Endodermal cell (in vitro differentiated cells): Measurements from ENCODE around the gene CGN. TPM values are rescaled to one million over a fixed set of nuclear protein-coding genes. Genes with fewer than 3 reads are reported as not detected.

ENCODE experiments used
- DNase-seq: peaks from one replicate; pipeline ENCODE4 v3.0.0-alpha.2; 2017
- H3K27ac ChIP-seq: 2 replicates; pipeline ENCODE4 v1.5.1; 2013; ENCODE audit warnings: mild to moderate bottlenecking, low read depth, low read length, moderate library complexity
- H3K27me3 ChIP-seq: 2 replicates; pipeline ENCODE4 v1.6.1; 2013; ENCODE audit warnings: mild to moderate bottlenecking, low read length, moderate library complexity; ENCODE audit not compliant: insufficient read depth, control insufficient read depth, poor library complexity, severe bottlenecking
- H3K36me3 ChIP-seq: 2 replicates; pipeline ENCODE4 v1.7.0; 2013; ENCODE audit warnings: mild to moderate bottlenecking, low read length, moderate library complexity; ENCODE audit not compliant: control insufficient read depth, insufficient read depth
- H3K4me1 ChIP-seq: one replicate; pipeline ENCODE4 v1.7.0; 2013; ENCODE audit warnings: low read length; ENCODE audit not compliant: control insufficient read depth, insufficient read depth
- H3K4me3 ChIP-seq: 2 replicates; pipeline ENCODE4 v1.5.1; 2013; ENCODE audit warnings: mild to moderate bottlenecking, low read length, moderate library complexity
- H3K9ac ChIP-seq: 2 replicates; pipeline ENCODE4 v1.6.1; 2013; ENCODE audit warnings: mild to moderate bottlenecking, low read length, moderate library complexity; ENCODE audit not compliant: poor library complexity, severe bottlenecking; ENCODE audit errors: extremely low read depth
- H3K9me3 ChIP-seq: 2 replicates; pipeline ENCODE4 v1.6.1; 2013; ENCODE audit warnings: mild to moderate bottlenecking, low read length, moderate library complexity; ENCODE audit not compliant: control insufficient read depth
- H3K27ac Mint-ChIP-seq: 2 replicates; pipeline ENCODE4 v1.8.0; 2020; ENCODE audit warnings: mixed read lengths
- H3K27me3 Mint-ChIP-seq: 2 replicates; pipeline ENCODE4 v1.8.0; 2021; ENCODE audit warnings: mild to moderate bottlenecking, mixed read lengths; ENCODE audit not compliant: insufficient read depth
- H3K36me3 Mint-ChIP-seq: 2 replicates; pipeline ENCODE4 v1.8.0; 2020; ENCODE audit warnings: low read depth, mixed read lengths
- H3K4me1 Mint-ChIP-seq: 2 replicates; pipeline ENCODE4 v1.8.0; 2020; ENCODE audit warnings: mixed read lengths
- H3K4me3 Mint-ChIP-seq: 2 replicates; pipeline ENCODE4 v1.8.0; 2020; ENCODE audit warnings: mild to moderate bottlenecking, moderate library complexity, mixed read lengths
- H3K9me3 Mint-ChIP-seq: 2 replicates; pipeline ENCODE4 v1.8.0; 2020; ENCODE audit warnings: mild to moderate bottlenecking, mixed read lengths
- CTCF ChIP-seq: fragments of 200-600 bp; sonication (generic); conservative IDR thresholded peaks from 2 replicates; pipeline ENCODE4 v1.5.0; 2021; ENCODE audit warnings: antibody characterized with exemption, mild to moderate bottlenecking
- WGBS, 2 experiments: methylation state at CpG; one replicate each; pipeline versions ENCODE4 v1.1.5 to v1.1.7; 2013; ENCODE audit warnings: missing lambda C conversion rate in 2 of 2, mixed read lengths in 1 of 2; ENCODE audit not compliant: insufficient coverage in 1 of 2, insufficient read length in 1 of 2; 5-methylcytosine and 5-hydroxymethylcytosine counted together
- microRNA-seq: library from miRNA; unstranded; fragments of <30 nt; microRNA quantifications from one replicate; pipeline ENCODE4 v1.2.0, GENCODE V29; 2020; ENCODE audit warnings: borderline microRNAs expressed
- total RNA-seq, 2 donors: library from RNA; stranded (reverse); fragmentation: NEBNext Ultra II Directional in 1 of 2; extraction: Animal tissue kit (Norgen Biotek cat#: 25700) in 1 of 2; gene quantifications; 2 replicates in 1 of 2; 3 replicates in 1 of 2; pipeline ENCODE4 v1.2.1, GENCODE V29; 2021

CGN gene
- total RNA-seq, 2 donors from 2014 or later, result 39.7 to 39.9 TPM

- H3K27ac Mint-ChIP-seq, result no peak overlapping the region
- peaks cover 2% of the 10 kb centered on the region for H3K27me3 Mint-ChIP-seq
- peaks cover 27% of the 10 kb centered on the region for H3K36me3 ChIP-seq
- H3K4me1 ChIP-seq, result peaks cover 4% of the 10 kb centered on the region
- H3K9me3 ChIP-seq, result peaks cover 1% of the 10 kb centered on the region
- H3K9me3 Mint-ChIP-seq, result peaks cover 4% of the 10 kb centered on the region
- peak overlapping the region; percentile 29 for H3K9ac ChIP-seq
- no peaks in the 10 kb centered on the region for H3K4me1 Mint-ChIP-seq
- 56 to 67% methylated on average over 1 of the region's 1 CpG for WGBS, 2 experiments
- no peak overlapping the region for H3K27ac ChIP-seq
- no peak overlapping the region for H3K4me3 ChIP-seq
- DNase-seq, result no peak
- H3K4me3 Mint-ChIP-seq, result no peak overlapping the region
- no peak for TF ChIP-seq CTCF
- peaks cover 12% of the 10 kb centered on the region for H3K36me3 Mint-ChIP-seq
- no peaks in the 10 kb centered on the region for H3K27me3 ChIP-seq
Measured at GRCh38 chr1:151585622-151586021, 74.4 kb downstream of the CGN start.

Small RNA genes within 50 kb of the gene (microRNA-seq; reads per million reads assigned to microRNA genes)
- gene MIR554, result not detected

Other genes starting within 250 kb of the CGN start
- gene ZNF687, start 229.1 kb upstream of the CGN start, total RNA-seq, result 10 to 100 TPM; 43.0 to 49.8 TPM
- gene PI4KB, start 184.0 kb upstream of the CGN start, total RNA-seq, result 10 to 100 TPM; 34.3 to 37.5 TPM
- gene RFX5, start 164.1 kb upstream of the CGN start, total RNA-seq, result 10 to 100 TPM; 57.7 to 72.1 TPM
- gene SELENBP1, start 138.7 kb upstream of the CGN start, total RNA-seq, result 10 to 100 TPM; 35.4 to 39.2 TPM
- 100 to 1,000 TPM; 327 to 333 TPM for gene PSMB4, start 111.8 kb upstream of the CGN start, total RNA-seq
- gene POGZ, start 51.9 kb upstream of the CGN start, total RNA-seq, result 100 to 1,000 TPM; 138 to 165 TPM
- 10 to 100 TPM; 12.7 to 18.3 TPM for gene TUFT1, start 28.9 kb downstream of the CGN start, total RNA-seq
- gene SNX27, start 100.7 kb downstream of the CGN start, total RNA-seq, result 10 to 100 TPM; 41.2 to 47.3 TPM
- under 1 TPM; 0.24 to 0.40 TPM for gene CELF3, start 205.4 kb downstream of the CGN start, total RNA-seq
- gene RIIAD1, start 210.1 kb downstream of the CGN start, total RNA-seq, result not detected